Measurements from ENCODE around the gene C14orf180.

DNA sequence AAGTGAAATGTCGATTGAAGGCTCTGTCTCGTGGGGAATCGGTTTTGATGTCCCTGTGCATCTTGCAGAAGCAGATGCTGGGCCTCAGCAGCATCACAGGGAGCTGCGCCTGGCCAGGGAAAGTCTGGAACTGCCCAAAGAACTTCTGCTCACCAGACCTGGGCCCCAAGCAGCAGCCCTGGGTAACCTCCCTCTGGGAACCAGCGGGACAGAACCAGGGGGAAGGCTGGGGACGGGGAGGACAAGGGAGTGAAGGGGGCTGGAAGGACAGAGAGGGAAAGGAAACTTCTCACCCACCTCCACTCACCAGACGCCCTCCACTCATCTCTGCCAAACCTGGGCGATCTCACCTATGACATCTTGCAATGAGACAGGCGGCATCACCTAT is 26.8 kb upstream of the C14orf180 start:
- TF ChIP-seq, protein P1, sequence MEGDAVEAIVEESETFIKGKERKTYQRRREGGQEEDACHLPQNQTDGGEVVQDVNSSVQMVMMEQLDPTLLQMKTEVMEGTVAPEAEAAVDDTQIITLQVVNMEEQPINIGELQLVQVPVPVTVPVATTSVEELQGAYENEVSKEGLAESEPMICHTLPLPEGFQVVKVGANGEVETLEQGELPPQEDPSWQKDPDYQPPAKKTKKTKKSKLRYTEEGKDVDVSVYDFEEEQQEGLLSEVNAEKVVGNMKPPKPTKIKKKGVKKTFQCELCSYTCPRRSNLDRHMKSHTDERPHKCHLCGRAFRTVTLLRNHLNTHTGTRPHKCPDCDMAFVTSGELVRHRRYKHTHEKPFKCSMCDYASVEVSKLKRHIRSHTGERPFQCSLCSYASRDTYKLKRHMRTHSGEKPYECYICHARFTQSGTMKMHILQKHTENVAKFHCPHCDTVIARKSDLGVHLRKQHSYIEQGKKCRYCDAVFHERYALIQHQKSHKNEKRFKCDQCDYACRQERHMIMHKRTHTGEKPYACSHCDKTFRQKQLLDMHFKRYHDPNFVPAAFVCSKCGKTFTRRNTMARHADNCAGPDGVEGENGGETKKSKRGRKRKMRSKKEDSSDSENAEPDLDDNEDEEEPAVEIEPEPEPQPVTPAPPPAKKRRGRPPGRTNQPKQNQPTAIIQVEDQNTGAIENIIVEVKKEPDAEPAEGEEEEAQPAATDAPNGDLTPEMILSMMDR (IDR thresholded peaks at IDR 0.05), result no peak
- TF ChIP-seq POLR2A (IDR thresholded peaks at IDR 0.05), result no peak

Measured in right lobe of liver (tissue), 4 donors.